GM12878 (cell line): ENCODE data around the gene SETD1A. TPM values are rescaled to one million over a fixed set of nuclear protein-coding genes. Genes with fewer than 3 reads are reported as not detected.
A peak's percentile ranks its signal among the peaks of the same experiment; 100 is the strongest.

Experiments
- ATAC-seq: fragments of 200-7000 bp; cut with Tn5 transposase; 3 replicates; pipeline ENCODE4 v1.9.1; 2020; ENCODE audit warnings: mild to moderate bottlenecking, moderate library complexity
- BruUV-seq: library from RNA; stranded (reverse); fragments of 400-500 nt; replicated peaks from 2 replicates; lab custom pipeline; 2021; lab: Mats Ljungman, UMichigan
- CTCF ChIA-PET: fragments of 300-600 bp; sonication (Branson Sonifier 250); formaldehyde crosslinking; extraction: SDS; loops from one replicate; lab custom pipeline; 2021; ENCODE audit warnings: inconsistent platforms; lab: Yijun Ruan, JAX
- POLR2A ChIA-PET: fragments of 350-600 bp; formaldehyde crosslinking; extraction: SDS; loops from one replicate; lab custom pipeline; 2021; ENCODE audit warnings: inconsistent platforms; lab: Charles Lee
- RAD21 ChIA-PET: fragments of 300-600 bp; sonication (Branson Sonifier 250); formaldehyde crosslinking; loops from one replicate; lab custom pipeline; 2023; ENCODE audit warnings: antibody characterized with exemption; ENCODE audit not compliant: unreplicated experiment; lab: Charles Lee
- SMC1A ChIA-PET: fragments of 300-600 bp; sonication (Branson Sonifier 250); formaldehyde crosslinking; loops from one replicate; lab custom pipeline; 2023; ENCODE audit not compliant: unreplicated experiment, uncharacterized antibody; lab: Charles Lee
- DNase-seq: peaks from one replicate; pipeline ENCODE4 v3.0.0-alpha.2; 2011; ENCODE audit warnings: low read depth, low spot score
- FAIRE-seq: peaks from 3 replicates; lab custom pipeline; 2011; peaks lifted over from hg19 to GRCh38; lab: Jason Lieb, UNC
- H2AFZ ChIP-seq: 2 replicates; pipeline ENCODE4 v1.6.0; 2011; ENCODE audit warnings: low read depth, low read length, control low read depth; ENCODE audit not compliant: control insufficient read depth
- H3K27ac ChIP-seq: 2 replicates; pipeline ENCODE4 v1.5.1; 2011; ENCODE audit warnings: control low read depth; ENCODE audit not compliant: control insufficient read depth, insufficient read depth
- H3K27me3 ChIP-seq, 2 experiments: replicated peaks in 1 of 2; 2 replicates each; pipeline versions ENCODE4 v1.6.0 to v1.6.1; 2011; ENCODE audit warnings: low read length in 1 of 2; ENCODE audit not compliant: control insufficient read depth in 2 of 2, insufficient read depth in 2 of 2
- H3K36me3 ChIP-seq, 2 experiments: 2 replicates each; pipeline ENCODE4 v1.5.1; 2011; ENCODE audit warnings: low read length in 1 of 2; ENCODE audit not compliant: control insufficient read depth in 2 of 2, insufficient read depth in 2 of 2
- H3K4me1 ChIP-seq: 2 replicates; pipeline ENCODE4 v1.6.1; 2011; ENCODE audit warnings: mild to moderate bottlenecking, low read length, moderate library complexity, mixed read lengths; ENCODE audit not compliant: control insufficient read depth, insufficient read depth
- H3K4me2 ChIP-seq: 2 replicates; pipeline ENCODE4 v1.6.0; 2011; ENCODE audit warnings: control low read depth; ENCODE audit not compliant: control insufficient read depth, insufficient read depth
- H3K4me3 ChIP-seq: fragments of 200-600 bp; sonication (generic); 2 replicates; pipeline ENCODE4 v1.5.1; 2016
- H3K79me2 ChIP-seq: 2 replicates; pipeline ENCODE4 v1.6.0; 2011; ENCODE audit warnings: low read length; ENCODE audit not compliant: control insufficient read depth, insufficient read depth
- H3K9ac ChIP-seq: 2 replicates; pipeline ENCODE4 v1.8.0; 2011; ENCODE audit warnings: low read length, control low read depth, mixed read lengths; ENCODE audit not compliant: control insufficient read depth, insufficient read depth
- H3K9me3 ChIP-seq: replicated peaks from 3 replicates; pipeline ENCODE4 v1.5.1; 2011; ENCODE audit warnings: mild to moderate bottlenecking, low read length; ENCODE audit not compliant: control insufficient read depth, insufficient read depth
- H4K20me1 ChIP-seq: 2 replicates; pipeline ENCODE4 v1.6.0; 2011; ENCODE audit not compliant: control insufficient read depth, insufficient read depth
- BMI1 ChIP-seq: fragments of 450-650 bp; IDR thresholded peaks from 2 replicates; pipeline ENCODE4 v1.6.1; 2016; ENCODE audit warnings: mild to moderate bottlenecking, moderate library complexity, borderline replicate concordance
- E2F4 ChIP-seq: IDR thresholded peaks from 2 replicates; pipeline ENCODE4 v1.6.1; 2012; ENCODE audit warnings: low read depth, low read length, improper control_type of control experiment
- IRF4 ChIP-seq: IDR thresholded peaks from 2 replicates; pipeline ENCODE4 v1.6.1; 2011; ENCODE audit warnings: low read depth, low read length
- MTA3 ChIP-seq: IDR thresholded peaks from 2 replicates; pipeline ENCODE4 v1.6.1; 2012; ENCODE audit warnings: low read length, inconsistent platforms, borderline replicate concordance
- PBX3 ChIP-seq: IDR thresholded peaks from 2 replicates; pipeline ENCODE4 v1.6.1; 2011; ENCODE audit warnings: mild to moderate bottlenecking, low read depth, low read length, moderate library complexity; ENCODE audit not compliant: insufficient replicate concordance
- PKNOX1 ChIP-seq: fragments of 450-650 bp; IDR thresholded peaks from 2 replicates; pipeline ENCODE4 v1.6.1; 2016; ENCODE audit warnings: mild to moderate bottlenecking
- POLR2AphosphoS5 ChIP-seq: IDR thresholded peaks from 2 replicates; pipeline ENCODE4 v1.6.1; 2011; ENCODE audit warnings: mild to moderate bottlenecking, low read length, inconsistent platforms
- RFX5 ChIP-seq: IDR thresholded peaks from 2 replicates; pipeline ENCODE4 v1.6.1; 2011; ENCODE audit warnings: low read depth, low read length, improper control_type of control experiment
- SP1 ChIP-seq: IDR thresholded peaks from one replicate; pipeline ENCODE4 v1.6.1; 2011; ENCODE audit warnings: low read depth, low read length
- WGBS: methylation state at CpG from one replicate; pipeline ENCODE4 v1.1.6; 2016; ENCODE audit warnings: low lambda C conversion rate; ENCODE audit not compliant: insufficient replicate concordance, insufficient coverage; ENCODE audit errors: missing lambda C conversion rate; 5-methylcytosine and 5-hydroxymethylcytosine counted together
- in situ Hi-C: fragments of 300-500 bp; cut with MboI; formaldehyde crosslinking; loops from 9 replicates; pipeline ENCODE4 v1.14.3; 2018; ENCODE audit warnings: mixed read lengths
- intact Hi-C: fragments of 100-400 bp; cut with micrococcal nuclease; formaldehyde crosslinking; loops from one replicate; pipeline ENCODE4 v1.14.2; 2022; ENCODE audit not compliant: unreplicated experiment
- polyA plus RNA-seq, 11 experiments: library from polyadenylated mRNA; depleted of rRNA in 4 of 11; unstranded in 6 of 11; stranded (reverse) in 5 of 11; fragments of >200 nt; fragmentation: Nextera tagmentation in 4 of 11; fragmentation: Illumina TruSeq in 1 of 11; extraction: Ambion mirVana in 4 of 11; extraction: Trizol in 1 of 11; gene quantifications; 1 replicate in 1 of 11; 2 replicates in 10 of 11; pipeline versions ENCODE4 v1.2.1 to v1.2.3, GENCODE V29; 2011 to 2016; ENCODE audit warnings: inconsistent platforms in 2 of 11, missing spikeins in 2 of 11, low read depth in 1 of 11
- total RNA-seq, 4 experiments: library from RNA; depleted of rRNA in 3 of 4; stranded (reverse); fragments of >200 nt in 3 of 4; fragmentation: Illumina TruSeq in 1 of 4; extraction: Trizol in 1 of 4; gene quantifications; 2 replicates each; pipeline versions ENCODE4 v1.2.1 to v1.2.3, GENCODE V29; 2013 to 2021
- TF ChIP-seq, protein P1 (sequence below): fragments of 450-650 bp; IDR thresholded peaks from 2 replicates; pipeline ENCODE4 v1.6.1; 2017; ENCODE audit warnings: borderline replicate concordance

Gene SETD1A
- total and polyA plus RNA-seq, 10 of the 15 experiments (the other 5 are each of a cell fraction or from before 2014, with no cell fraction given): 0.02 to 25.9 (median 4.9) TPM

DNA sequence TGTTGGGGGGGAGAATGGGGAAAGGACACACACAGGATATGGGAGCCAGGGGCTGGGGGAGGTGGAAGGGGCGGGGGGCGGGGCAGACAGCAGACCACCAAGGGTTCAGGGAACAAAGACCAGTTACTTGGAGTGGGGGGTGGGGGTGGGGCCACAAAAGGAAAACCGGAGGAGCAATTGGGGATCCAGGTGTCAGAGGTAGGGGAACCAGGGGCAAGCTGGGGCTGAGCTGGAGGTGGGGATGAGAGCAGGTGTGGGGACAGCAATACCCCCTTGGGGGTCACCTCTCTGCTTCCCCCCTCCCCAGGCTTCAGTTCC is 10.1 kb upstream of the SETD1A start:
- DNase-seq: no peak
- no peak for TF ChIP-seq IRF4
- no peak for TF ChIP-seq E2F4
- no peak for TF ChIP-seq MTA3
- ChIA-PET POLR2A (no interaction called here), SMC1A (no interaction called here), CTCF (no interaction called here), RAD21 (no interaction called here)
- Histone ChIP-seq H3K9ac (no peak overlapping the region), H3K79me2 (peaks cover 19% of the 10 kb centered on the region), H3K9me3 (no peaks in the 10 kb centered on the region), H2AFZ (no peak overlapping the region), H4K20me1 (no peaks in the 10 kb centered on the region), H3K27me3 (no peaks in the 10 kb centered on the region), H3K27ac (no peak overlapping the region), H3K4me1 (peaks cover 9% of the 10 kb centered on the region), H3K4me2 (no peak overlapping the region), H3K4me3 (no peak overlapping the region), H3K36me3 (peaks cover 1 to 9% of the 10 kb centered on the region in 2 experiments; a peak in 2 of 4 replicates)
- no TSS peak for BruUV-seq
- 93% methylated on average over 3 of the region's 3 CpGs for whole genome bisulfite sequencing
- ATAC-seq: no peak
- intact Hi-C loops (no loop called here), in situ Hi-C loops (no loop called here)
- no peak for FAIRE-seq

DNA sequence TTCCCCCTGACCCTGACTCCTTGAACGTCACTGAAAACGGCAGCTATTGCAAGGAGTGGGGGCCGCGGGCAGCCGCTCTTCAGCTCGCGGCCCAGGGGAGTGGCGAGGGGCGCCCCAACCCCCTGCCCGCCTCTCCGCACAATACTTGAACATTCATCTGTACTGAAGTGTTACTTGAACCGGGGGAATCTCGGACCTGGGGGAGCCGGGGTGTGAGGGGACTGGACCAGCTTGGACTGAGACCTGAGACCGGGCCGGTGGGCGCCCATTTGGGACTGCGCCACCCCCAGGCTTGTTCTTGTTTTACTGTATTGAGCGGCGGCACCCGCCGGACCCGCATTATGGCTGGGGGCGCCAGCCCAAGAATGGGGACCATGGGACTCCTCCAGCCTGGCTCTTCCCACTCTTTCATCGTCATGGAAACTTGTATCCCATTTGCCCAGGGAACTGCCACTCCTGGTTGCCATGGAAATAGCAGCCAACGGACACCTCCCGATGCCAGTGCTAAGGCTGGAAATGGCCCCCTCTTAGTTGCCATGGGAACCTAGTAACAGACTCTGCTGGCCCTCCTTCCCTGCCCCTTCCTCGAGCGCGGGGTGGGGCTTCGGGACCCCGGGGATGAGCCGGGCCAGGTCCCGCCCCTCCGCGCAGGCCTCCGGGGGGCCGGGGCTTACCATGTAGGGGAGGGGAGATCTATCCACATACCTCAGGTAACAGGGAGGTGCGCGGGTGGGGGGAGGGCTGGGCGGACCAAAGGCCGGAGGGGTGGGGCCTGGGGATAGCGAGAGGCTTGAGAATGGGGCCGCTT is 9.5 kb upstream of the SETD1A start:
- WGBS: 61% methylated on average over 38 of the region's 44 CpGs
- ATAC-seq: peak; percentile 15
- H3K9me3 ChIP-seq: no peaks in the 10 kb centered on the region
- CTCF ChIA-PET: no interaction called here
- peak overlapping the region; percentile 99; the same call in 1 of the 2 replicates for H3K4me3 ChIP-seq
- no peak overlapping the region; the same call in 1 of the 2 replicates for H3K27ac ChIP-seq
- peaks cover 9% of the 10 kb centered on the region for H3K4me1 ChIP-seq
- H2AFZ ChIP-seq: no peak overlapping the region
- 0 out of 4 replicates have a peak, but pooled peaks cover 1 to 5% of the 10 kb centered on the region in 2 experiments for H3K36me3 ChIP-seq
- peaks cover 19% of the 10 kb centered on the region for H3K79me2 ChIP-seq
- H4K20me1 ChIP-seq: no peaks in the 10 kb centered on the region
- DNase-seq: no peak
- TF ChIP-seq POLR2AphosphoS5 (no peak), RFX5 (no peak), PKNOX1 (peak; percentile 96), SP1 (peak; percentile 20), BMI1 (peak; percentile 92), PBX3 (peak; percentile 92)
- TF ChIP-seq, protein P1, sequence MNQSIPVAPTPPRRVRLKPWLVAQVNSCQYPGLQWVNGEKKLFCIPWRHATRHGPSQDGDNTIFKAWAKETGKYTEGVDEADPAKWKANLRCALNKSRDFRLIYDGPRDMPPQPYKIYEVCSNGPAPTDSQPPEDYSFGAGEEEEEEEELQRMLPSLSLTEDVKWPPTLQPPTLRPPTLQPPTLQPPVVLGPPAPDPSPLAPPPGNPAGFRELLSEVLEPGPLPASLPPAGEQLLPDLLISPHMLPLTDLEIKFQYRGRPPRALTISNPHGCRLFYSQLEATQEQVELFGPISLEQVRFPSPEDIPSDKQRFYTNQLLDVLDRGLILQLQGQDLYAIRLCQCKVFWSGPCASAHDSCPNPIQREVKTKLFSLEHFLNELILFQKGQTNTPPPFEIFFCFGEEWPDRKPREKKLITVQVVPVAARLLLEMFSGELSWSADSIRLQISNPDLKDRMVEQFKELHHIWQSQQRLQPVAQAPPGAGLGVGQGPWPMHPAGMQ: no peak
- TF ChIP-seq, all 136 proteins: peak for 4
- no TSS peak for BruUV-seq
- in situ Hi-C loops (no loop called here), intact Hi-C loops (no loop called here)
- Histone ChIP-seq H3K27me3 (no peaks in the 10 kb centered on the region), H3K9ac (no peak overlapping the region; the same call in 1 of the 2 replicates), H3K4me2 (peak overlapping the region; percentile 77)
- FAIRE-seq: no peak
- SMC1A ChIA-PET: no interaction called here
- POLR2A ChIA-PET: no interaction called here
- RAD21 ChIA-PET: interaction anchor here (0.6 kb wide), 1 partner anchor 169 kb away, joined by 3 read pairs; the partner anchor contains the start of gene KAT8
